GM12801 (cell line): ENCODE measurements around the gene IGF2BP2.

Source experiments
- CTCF ChIP-seq: IDR thresholded peaks from one replicate; pipeline ENCODE4 v1.5.1; 2011; ENCODE audit warnings: control low read depth; ENCODE audit not compliant: insufficient read length; ENCODE audit errors: extremely low read depth

The IGF2BP2 gene

DNA sequence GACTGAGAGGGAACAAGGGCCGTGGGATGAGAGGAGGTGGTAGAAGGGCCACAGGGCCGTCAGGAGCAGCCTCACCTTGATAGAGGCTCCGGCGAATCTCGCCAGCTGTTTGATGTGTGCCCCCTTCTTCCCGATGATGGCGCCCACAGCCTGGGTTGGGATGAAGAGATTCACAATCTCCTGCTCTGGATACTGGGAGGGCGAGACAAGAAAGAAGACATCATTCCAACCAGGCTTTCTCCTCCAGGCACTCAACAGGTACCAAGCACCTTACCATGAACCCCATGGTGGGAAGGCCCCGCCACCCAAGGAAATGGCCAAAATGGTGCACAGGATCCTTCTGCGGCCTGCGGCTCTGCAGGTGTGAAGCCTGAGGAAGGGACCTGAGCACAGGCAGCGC, 167.6 kb downstream of the IGF2BP2 start:
- TF ChIP-seq CTCF, result no peak

DNA sequence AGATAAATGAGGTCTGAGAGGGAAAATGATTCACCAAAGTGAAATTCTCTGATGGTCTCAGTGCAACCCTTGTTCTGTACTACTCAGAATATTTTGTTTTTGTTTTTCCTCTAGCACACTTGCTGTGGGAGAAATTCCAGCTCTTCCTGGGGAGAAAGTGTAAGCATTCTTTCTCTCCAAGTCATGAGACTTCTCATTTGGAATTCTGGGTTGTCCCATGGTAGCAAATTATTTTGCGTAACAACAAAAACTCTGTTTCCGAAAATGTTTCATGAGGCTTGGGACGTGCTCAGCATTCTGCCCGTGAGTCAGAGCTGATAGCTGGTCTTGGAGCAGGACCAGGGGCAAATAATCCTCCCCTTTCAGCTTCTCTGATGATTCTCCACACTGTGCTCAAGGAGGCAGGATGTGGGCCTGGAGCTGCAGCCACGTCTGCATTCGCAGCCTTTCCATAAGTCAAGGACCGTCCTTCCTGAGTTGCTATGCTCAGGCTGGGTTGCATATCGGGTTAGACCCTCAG, 168.5 kb downstream of the IGF2BP2 start:
- TF ChIP-seq CTCF, result no peak

- TF ChIP-seq CTCF, result no peak
Measured at GRCh38 chr3:185655426-185656320, 169.2 kb downstream of the IGF2BP2 start.

GRCh38 chr3:185654758-185655145, 170.1 kb downstream of the IGF2BP2 start:
- TF ChIP-seq CTCF, result no peak

- TF ChIP-seq CTCF, result no peak
Measured at GRCh38 chr3:185653949-185654757, 170.7 kb downstream of the IGF2BP2 start.

DNA sequence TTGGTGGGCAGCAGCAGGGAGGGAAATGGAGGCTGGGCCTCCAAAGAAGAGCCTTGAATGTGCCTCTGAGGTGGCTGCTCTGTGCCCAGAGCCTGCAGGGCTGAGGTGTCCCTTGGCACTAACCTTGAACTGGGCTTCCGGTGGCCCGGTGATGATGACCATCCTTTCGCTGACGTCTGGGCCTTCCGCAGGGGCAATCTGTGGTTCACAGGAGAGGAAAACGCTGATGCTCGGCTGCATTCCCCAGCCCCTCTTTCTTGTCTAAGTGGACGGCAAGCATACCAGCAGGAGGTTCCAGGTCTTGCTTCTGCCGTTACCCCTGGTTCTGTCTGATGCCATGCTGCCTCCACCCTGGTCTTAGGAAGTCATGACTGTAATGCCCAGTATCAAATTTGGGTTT, 172.9 kb downstream of the IGF2BP2 start:
- no peak for TF ChIP-seq CTCF

GRCh38 chr3:185649414-185649813, 175.4 kb downstream of the IGF2BP2 start:
- no peak for TF ChIP-seq CTCF
